ENCODE data around the gene ZNF83. TPM values are rescaled to one million over a fixed set of nuclear protein-coding genes. Genes with fewer than 3 reads are reported as not detected.
"Not testable (repeated sequence)": the region's sequence is repeated elsewhere in the genome, so short reads cannot be mapped to it uniquely, and the experiment has no call there.

ZNF83 gene
- 100 to 1,000 TPM in 2 of 4 donors, 10 to 100 TPM in 2; 40.6 to 481 (median 100) TPM for total RNA-seq

DNA sequence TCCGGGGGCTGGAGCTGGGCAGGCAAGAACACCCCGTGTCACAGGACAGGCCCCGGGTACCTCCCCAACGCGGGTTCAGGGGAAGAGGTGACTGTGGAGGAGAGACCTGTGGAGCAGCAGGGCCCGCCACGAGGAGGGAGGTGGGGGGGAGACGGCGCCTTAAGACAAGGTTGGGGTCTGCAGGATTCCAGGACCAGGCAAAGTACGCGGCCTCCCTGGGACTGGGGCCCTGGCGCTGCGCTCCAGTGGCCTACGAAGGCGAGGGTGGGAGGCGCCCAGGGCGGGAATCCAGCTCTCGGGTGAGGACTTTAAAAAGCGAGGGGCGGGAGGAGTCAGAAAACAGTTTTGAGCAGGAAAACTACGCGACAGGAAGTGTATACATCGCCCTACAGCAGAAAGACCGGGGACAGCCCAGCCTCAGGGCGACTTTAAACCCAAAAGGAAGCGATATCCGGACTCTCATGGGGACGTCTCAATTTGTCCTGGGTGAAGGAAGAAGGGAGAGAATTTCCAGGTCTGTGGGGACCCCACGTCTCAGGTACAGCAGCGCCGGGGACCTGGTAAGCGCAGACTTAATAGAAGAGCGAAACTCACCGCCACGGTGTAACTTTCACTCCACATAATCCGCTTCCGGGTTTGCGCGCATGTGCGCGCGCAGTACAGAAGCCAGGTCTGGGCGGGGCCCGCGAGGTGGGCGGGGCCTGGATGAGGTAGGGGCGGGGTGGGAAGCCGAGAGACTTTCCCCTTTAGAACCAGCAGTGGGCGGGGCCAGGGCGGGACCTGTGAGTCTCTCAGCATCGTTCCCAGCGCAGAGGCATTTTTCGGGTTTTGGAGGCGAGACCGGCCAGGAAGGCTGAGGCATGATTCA, at the start of gene ZNF83:
TSS of gene ZNF83 (minus strand) at position 638 of the 868 bp plus-strand sequence.
- H3K27me3 ChIP-seq, result no peaks in the 10 kb centered on the region
- H3K27ac ChIP-seq, result peak within 1 kb of the TSS; percentile 83 to 85
- DNase-seq, result peak; percentile 95 to 99
- no peaks in the 10 kb centered on the region for H3K9me3 ChIP-seq
- intact Hi-C loops (cut with DNase I; ENCODE audit: low total_unique reads), result loop anchor here (5.0 kb wide), 1 partner anchor 241 kb away; the partner anchor contains the start of gene ZNF528
- peak within 1 kb of the TSS; percentile 66 to 68 for H3K4me3 ChIP-seq
- TF ChIP-seq POLR2A (IDR thresholded peaks at IDR 0.05), result peak; percentile 24 to 41
- TF ChIP-seq, protein P1, sequence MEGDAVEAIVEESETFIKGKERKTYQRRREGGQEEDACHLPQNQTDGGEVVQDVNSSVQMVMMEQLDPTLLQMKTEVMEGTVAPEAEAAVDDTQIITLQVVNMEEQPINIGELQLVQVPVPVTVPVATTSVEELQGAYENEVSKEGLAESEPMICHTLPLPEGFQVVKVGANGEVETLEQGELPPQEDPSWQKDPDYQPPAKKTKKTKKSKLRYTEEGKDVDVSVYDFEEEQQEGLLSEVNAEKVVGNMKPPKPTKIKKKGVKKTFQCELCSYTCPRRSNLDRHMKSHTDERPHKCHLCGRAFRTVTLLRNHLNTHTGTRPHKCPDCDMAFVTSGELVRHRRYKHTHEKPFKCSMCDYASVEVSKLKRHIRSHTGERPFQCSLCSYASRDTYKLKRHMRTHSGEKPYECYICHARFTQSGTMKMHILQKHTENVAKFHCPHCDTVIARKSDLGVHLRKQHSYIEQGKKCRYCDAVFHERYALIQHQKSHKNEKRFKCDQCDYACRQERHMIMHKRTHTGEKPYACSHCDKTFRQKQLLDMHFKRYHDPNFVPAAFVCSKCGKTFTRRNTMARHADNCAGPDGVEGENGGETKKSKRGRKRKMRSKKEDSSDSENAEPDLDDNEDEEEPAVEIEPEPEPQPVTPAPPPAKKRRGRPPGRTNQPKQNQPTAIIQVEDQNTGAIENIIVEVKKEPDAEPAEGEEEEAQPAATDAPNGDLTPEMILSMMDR (IDR thresholded peaks at IDR 0.05), result no peak
- no peaks in the 10 kb centered on the region for H3K36me3 ChIP-seq
- H3K4me1 ChIP-seq, result no peaks in the 10 kb centered on the region

DNA sequence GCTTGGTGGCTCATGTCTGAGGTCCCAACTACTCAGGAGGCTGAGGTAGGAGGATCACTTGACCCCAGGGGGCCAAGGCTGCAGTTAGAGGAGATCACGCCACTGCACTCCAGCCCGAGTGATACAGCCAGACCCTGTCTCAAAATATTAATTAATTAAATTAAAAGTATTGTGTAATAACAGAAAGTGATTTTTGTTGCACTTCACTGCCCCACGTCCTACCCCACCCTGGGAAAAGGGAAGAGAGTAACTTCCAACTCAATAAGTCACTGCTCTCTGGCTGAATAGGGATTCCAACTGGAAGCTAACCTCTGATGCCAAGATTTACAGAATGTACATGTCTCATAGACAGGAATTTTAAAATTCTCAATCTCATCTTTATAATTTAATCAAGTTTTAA, 49.5 kb upstream of the ZNF83 start:
- no peak for DNase-seq
- Histone ChIP-seq H3K4me3 (no peak overlapping the region), H3K36me3 (no peaks in the 10 kb centered on the region), H3K4me1 (no peaks in the 10 kb centered on the region), H3K27me3 (no peaks in the 10 kb centered on the region), H3K27ac (no peak overlapping the region), H3K9me3 (no peaks in the 10 kb centered on the region)
- no peak for TF ChIP-seq POLR2A (IDR thresholded peaks at IDR 0.05)
- TF ChIP-seq, protein P1 (IDR thresholded peaks at IDR 0.05), result no peak
- intact Hi-C loops (cut with DNase I; ENCODE audit: low total_unique reads), result no loop called here

DNA sequence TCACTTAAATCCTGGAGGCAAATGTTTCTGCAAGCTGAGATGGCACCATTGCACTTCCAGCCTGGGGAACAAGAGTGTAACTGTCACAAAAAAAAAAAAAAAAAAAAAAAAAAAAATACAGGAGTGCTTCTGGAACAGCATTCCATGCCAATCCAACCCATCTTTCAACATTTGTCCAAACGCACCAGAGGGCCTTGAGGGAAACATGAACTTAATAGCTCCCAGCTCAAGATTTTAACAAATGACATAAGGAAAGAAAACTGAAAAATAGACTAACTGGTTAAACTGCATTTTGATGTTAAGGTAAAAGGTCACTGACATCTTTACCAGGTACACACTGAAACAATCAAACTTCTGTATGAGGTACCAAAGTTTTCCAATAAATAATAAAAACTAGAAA, 47.7 kb upstream of the ZNF83 start:
- Histone ChIP-seq H3K4me1 (no peaks in the 10 kb centered on the region), H3K36me3 (no peaks in the 10 kb centered on the region), H3K27ac (no peak overlapping the region), H3K9me3 (no peaks in the 10 kb centered on the region), H3K27me3 (no peaks in the 10 kb centered on the region), H3K4me3 (no peak overlapping the region)
- no peak for DNase-seq
- intact Hi-C loops (cut with DNase I; ENCODE audit: low total_unique reads), result no loop called here
- TF ChIP-seq, protein P1 (IDR thresholded peaks at IDR 0.05), result no peak
- no peak for TF ChIP-seq POLR2A (IDR thresholded peaks at IDR 0.05)

DNA sequence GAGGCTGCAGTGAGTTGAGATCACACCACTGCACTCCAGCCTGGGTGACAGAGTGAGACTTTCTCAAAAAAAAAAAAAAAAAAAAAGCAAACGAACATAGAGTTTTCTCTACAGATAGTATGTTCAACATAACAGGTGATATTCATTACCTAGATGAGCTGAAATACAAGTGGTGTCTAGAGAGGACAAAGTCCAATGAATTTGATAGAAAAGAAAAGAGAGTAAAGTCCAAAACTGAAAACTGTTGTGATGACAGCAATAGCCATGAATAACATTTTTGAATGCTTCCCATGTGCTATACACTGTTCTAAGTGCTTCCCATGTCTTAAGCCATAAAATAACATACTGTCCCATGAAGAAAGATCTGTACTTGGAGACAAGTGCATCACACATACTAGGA, 43.1 kb upstream of the ZNF83 start:
- H3K27me3 ChIP-seq; H3K4me3 ChIP-seq; DNase-seq; H3K36me3 ChIP-seq; H3K4me1 ChIP-seq; H3K9me3 ChIP-seq; H3K27ac ChIP-seq; intact Hi-C loops (cut with DNase I; ENCODE audit: low total_unique reads): not testable (repeated sequence)

DNA sequence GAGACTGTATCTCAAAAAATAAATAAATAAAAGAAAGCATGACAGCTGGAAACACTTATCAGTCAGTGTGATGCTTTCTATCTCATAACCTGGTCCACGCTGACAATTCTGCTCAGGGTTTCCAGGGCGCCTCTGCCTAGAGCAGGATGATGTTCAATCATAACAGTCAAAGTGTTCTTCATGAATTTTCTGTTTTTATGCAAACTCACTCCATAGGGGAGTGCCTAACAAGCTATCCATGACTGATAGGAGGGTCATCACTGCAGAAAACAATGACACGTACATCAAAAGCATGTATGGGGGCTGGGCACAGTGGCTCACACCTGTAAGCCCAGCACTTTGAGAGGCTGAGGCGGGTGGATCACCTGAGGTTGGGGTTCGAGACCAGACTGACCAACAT, 41.4 kb upstream of the ZNF83 start:
- DNase-seq, result no peak
- Histone ChIP-seq H3K9me3 (no peaks in the 10 kb centered on the region), H3K27ac (no peak overlapping the region), H3K4me3 (no peak overlapping the region), H3K27me3 (no peaks in the 10 kb centered on the region), H3K36me3 (no peaks in the 10 kb centered on the region), H3K4me1 (no peaks in the 10 kb centered on the region)
- intact Hi-C loops (cut with DNase I; ENCODE audit: low total_unique reads), result no loop called here
- TF ChIP-seq POLR2A (IDR thresholded peaks at IDR 0.05), result no peak
- TF ChIP-seq, protein P1 (IDR thresholded peaks at IDR 0.05), result no peak

DNA sequence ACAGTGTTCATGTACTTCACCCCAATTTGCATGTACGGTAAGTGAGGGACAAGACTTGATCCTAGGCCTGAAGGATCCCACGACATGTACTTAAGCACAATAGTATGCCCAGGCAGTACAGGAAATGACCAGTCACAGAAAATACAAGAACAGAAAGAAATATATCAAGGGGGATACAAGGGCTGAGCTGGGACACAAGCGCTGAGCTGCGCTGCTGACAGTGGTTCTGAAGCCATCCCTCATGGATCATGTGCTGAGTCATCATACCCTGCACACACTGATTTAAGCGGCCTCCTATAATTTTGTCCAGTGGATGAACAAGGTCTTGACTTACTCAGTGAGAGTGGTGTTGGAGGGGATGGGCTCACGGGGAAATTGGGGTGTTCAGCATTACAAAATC, 37.1 kb upstream of the ZNF83 start:
- H3K27ac ChIP-seq; H3K9me3 ChIP-seq; intact Hi-C loops (cut with DNase I; ENCODE audit: low total_unique reads); H3K27me3 ChIP-seq; H3K4me3 ChIP-seq; H3K4me1 ChIP-seq; DNase-seq; H3K36me3 ChIP-seq: not testable (repeated sequence)
